ENCODE results near the gene D2HGDH.
"Not testable (repeated sequence)": the region's sequence is repeated elsewhere in the genome, so short reads cannot be mapped to it uniquely, and the experiment has no call there.

Gene D2HGDH

GRCh38 chr2:241726459-241726858 lies 8.0 kb upstream of the D2HGDH start:
- DNase-seq, result no peak

- no peak for DNase-seq
Observed at GRCh38 chr2:241728000-241728399, 6.4 kb upstream of the D2HGDH start.

GRCh38 chr2:241728627-241729026 lies 5.8 kb upstream of the D2HGDH start:
- no peak for DNase-seq

GRCh38 chr2:241729868-241730267 lies 4.6 kb upstream of the D2HGDH start:
- no peak for DNase-seq

GRCh38 chr2:241730671-241731293 lies 3.6 kb upstream of the D2HGDH start:
- DNase-seq, result peak; percentile 35 to 54

GRCh38 chr2:241732513-241733186 lies 1.8 kb upstream of the D2HGDH start:
- peak; percentile 76 to 85 for DNase-seq

GRCh38 chr2:241733391-241734207 lies 831 bp upstream of the D2HGDH start:
- peak; percentile 11 to 17 for DNase-seq

- no peak for DNase-seq
Observed at GRCh38 chr2:241734208-241734466, 293 bp upstream of the D2HGDH start.

- DNase-seq, result no peak
Observed at GRCh38 chr2:241736111-241736510, 1.7 kb downstream of the D2HGDH start.

GRCh38 chr2:241738040-241738686 lies 3.7 kb downstream of the D2HGDH start:
- DNase-seq, result no peak

GRCh38 chr2:241739177-241739576 lies 4.7 kb downstream of the D2HGDH start:
- no peak for DNase-seq

- DNase-seq, result peak; percentile 73 to 80
Observed at GRCh38 chr2:241739651-241740050, 5.2 kb downstream of the D2HGDH start.

GRCh38 chr2:241741016-241741415 lies 6.6 kb downstream of the D2HGDH start:
- DNase-seq, result peak in 1 of 2 experiments; percentile 48

- DNase-seq, result no peak
Observed at GRCh38 chr2:241742320-241742939, 8.0 kb downstream of the D2HGDH start.

GRCh38 chr2:241743008-241743407 lies 8.6 kb downstream of the D2HGDH start:
- DNase-seq, result not testable (repeated sequence)

- DNase-seq, result no peak
Observed at GRCh38 chr2:241743620-241744019, 9.2 kb downstream of the D2HGDH start.

GRCh38 chr2:241744028-241744754 lies 9.8 kb downstream of the D2HGDH start:
- DNase-seq, result no peak

GRCh38 chr2:241745276-241745675 lies 10.8 kb downstream of the D2HGDH start:
- no peak for DNase-seq

GRCh38 chr2:241746084-241746483 lies 11.7 kb downstream of the D2HGDH start:
- no peak for DNase-seq

GRCh38 chr2:241748468-241749256 lies 14.2 kb downstream of the D2HGDH start:
- no peak for DNase-seq

- no peak for DNase-seq
Observed at GRCh38 chr2:241750076-241750840, 15.8 kb downstream of the D2HGDH start.
